ENCODE data around the gene MARCO.

DNA sequence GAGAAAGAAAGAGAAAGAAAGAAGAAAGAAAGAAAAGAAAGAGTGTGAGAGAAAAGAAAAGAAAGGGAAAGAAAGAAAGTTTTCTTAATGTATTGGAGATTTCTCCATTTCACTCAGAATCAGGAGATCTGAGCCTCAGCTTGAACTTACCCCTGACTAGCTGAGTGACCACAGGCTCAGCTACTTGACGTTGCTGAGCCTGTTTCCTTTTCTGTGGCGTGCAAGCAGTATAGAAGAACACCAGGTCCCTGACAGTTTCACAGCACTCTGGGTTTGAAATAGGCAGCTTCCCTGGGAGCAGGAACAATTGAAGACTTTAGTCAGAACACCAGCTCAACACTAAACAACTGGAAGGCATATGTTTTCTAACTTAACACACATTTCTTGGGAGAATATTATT lies 44.7 kb downstream of the MARCO start:
- TF ChIP-seq, protein P1, sequence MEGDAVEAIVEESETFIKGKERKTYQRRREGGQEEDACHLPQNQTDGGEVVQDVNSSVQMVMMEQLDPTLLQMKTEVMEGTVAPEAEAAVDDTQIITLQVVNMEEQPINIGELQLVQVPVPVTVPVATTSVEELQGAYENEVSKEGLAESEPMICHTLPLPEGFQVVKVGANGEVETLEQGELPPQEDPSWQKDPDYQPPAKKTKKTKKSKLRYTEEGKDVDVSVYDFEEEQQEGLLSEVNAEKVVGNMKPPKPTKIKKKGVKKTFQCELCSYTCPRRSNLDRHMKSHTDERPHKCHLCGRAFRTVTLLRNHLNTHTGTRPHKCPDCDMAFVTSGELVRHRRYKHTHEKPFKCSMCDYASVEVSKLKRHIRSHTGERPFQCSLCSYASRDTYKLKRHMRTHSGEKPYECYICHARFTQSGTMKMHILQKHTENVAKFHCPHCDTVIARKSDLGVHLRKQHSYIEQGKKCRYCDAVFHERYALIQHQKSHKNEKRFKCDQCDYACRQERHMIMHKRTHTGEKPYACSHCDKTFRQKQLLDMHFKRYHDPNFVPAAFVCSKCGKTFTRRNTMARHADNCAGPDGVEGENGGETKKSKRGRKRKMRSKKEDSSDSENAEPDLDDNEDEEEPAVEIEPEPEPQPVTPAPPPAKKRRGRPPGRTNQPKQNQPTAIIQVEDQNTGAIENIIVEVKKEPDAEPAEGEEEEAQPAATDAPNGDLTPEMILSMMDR (IDR thresholded peaks at IDR 0.05 in 8 of 11, conservative IDR thresholded peaks at IDR 0.05 in 3 of 11): no peak
- no peak for TF ChIP-seq POLR2A (IDR thresholded peaks at IDR 0.05)

Measured in spleen (tissue), 7 donors.